Gastroesophageal sphincter (tissue), 3 donors: ENCODE data around the gene LRTM1.

Source experiments
- EP300 ChIP-seq: sonication (generic); formaldehyde crosslinking; IDR thresholded peaks from one replicate; pipeline ENCODE4 v1.6.1; 2017; ENCODE audit warnings: antibody characterized with exemption, mild to moderate bottlenecking
- POLR2AphosphoS5 ChIP-seq: sonication (generic); formaldehyde crosslinking; IDR thresholded peaks from one replicate; pipeline ENCODE4 v1.6.1; 2017; ENCODE audit warnings: antibody characterized with exemption
- TF ChIP-seq, protein P1 (sequence below), 4 experiments: fragments of 200-600 bp in 2 of 4; fragments of 450-650 bp in 2 of 4; sonication (generic) in 1 of 4; IDR thresholded peaks; one replicate each; pipeline ENCODE4 v1.5.1; 2017 to 2019; ENCODE audit warnings: antibody characterized with exemption in 4 of 4, mild to moderate bottlenecking in 2 of 4, moderate library complexity in 2 of 4

DNA sequence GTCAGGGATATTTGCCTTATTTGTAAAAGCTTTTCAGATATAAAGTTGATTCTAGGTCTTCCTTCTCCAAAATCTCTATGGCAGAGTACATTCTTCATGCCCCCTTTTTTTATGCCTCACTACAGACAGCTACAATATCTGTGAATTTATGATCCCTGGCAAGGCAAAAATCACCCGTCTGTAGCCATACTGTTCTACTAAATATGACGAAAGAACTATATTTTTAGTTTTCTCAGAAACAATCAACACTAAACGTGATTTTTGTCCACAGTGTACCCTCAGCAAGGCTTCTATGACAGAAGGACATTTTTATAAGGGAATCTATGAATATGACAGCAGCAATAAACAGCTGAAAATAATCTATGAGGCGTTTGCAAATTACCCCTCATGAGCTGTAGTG lies 12.7 kb downstream of the LRTM1 start:
- TF ChIP-seq, protein P1, sequence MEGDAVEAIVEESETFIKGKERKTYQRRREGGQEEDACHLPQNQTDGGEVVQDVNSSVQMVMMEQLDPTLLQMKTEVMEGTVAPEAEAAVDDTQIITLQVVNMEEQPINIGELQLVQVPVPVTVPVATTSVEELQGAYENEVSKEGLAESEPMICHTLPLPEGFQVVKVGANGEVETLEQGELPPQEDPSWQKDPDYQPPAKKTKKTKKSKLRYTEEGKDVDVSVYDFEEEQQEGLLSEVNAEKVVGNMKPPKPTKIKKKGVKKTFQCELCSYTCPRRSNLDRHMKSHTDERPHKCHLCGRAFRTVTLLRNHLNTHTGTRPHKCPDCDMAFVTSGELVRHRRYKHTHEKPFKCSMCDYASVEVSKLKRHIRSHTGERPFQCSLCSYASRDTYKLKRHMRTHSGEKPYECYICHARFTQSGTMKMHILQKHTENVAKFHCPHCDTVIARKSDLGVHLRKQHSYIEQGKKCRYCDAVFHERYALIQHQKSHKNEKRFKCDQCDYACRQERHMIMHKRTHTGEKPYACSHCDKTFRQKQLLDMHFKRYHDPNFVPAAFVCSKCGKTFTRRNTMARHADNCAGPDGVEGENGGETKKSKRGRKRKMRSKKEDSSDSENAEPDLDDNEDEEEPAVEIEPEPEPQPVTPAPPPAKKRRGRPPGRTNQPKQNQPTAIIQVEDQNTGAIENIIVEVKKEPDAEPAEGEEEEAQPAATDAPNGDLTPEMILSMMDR (IDR thresholded peaks at IDR 0.05) = no peak
- TF ChIP-seq POLR2AphosphoS5 (no peak), EP300 (no peak)
